Liver (tissue), 9 donors: ENCODE results near the gene UNKL. TPM values are rescaled to one million over a fixed set of nuclear protein-coding genes. Genes with fewer than 3 reads are reported as not detected.

ENCODE experiments used
- DNase-seq: peaks from one replicate; pipeline ENCODE4 v3.0.0-alpha.2; 2017; ENCODE audit warnings: low spot score
- H3K27ac ChIP-seq, 2 donors: one replicate each; pipeline ENCODE4 v1.7.0; 2013; ENCODE audit warnings: inconsistent platforms in 2 of 2, low read length in 2 of 2, control low read depth in 1 of 2, low read depth in 1 of 2, mild to moderate bottlenecking in 1 of 2
- H3K27me3 ChIP-seq, 4 donors: one replicate each; pipeline versions ENCODE4 v1.6.1 to v1.7.0; 2013; ENCODE audit warnings: low read length in 3 of 4, inconsistent platforms in 1 of 4, mild to moderate bottlenecking in 1 of 4, moderate library complexity in 1 of 4; ENCODE audit not compliant: control insufficient read depth in 4 of 4, insufficient read depth in 4 of 4
- H3K36me3 ChIP-seq, 4 donors: one replicate each; pipeline versions ENCODE4 v1.6.1 to v1.7.0; 2013; ENCODE audit warnings: low read length in 3 of 4, mild to moderate bottlenecking in 3 of 4, low read depth in 1 of 4, moderate library complexity in 1 of 4; ENCODE audit not compliant: control insufficient read depth in 4 of 4, insufficient read depth in 3 of 4
- H3K4me1 ChIP-seq, 4 donors: one replicate each; pipeline versions ENCODE4 v1.6.1 to v1.7.0; 2013; ENCODE audit warnings: low read length in 3 of 4, mild to moderate bottlenecking in 3 of 4, moderate library complexity in 1 of 4; ENCODE audit not compliant: control insufficient read depth in 4 of 4, insufficient read depth in 4 of 4
- H3K4me3 ChIP-seq, 3 donors: one replicate each; pipeline versions ENCODE4 v1.6.1 to v1.7.0; 2013; ENCODE audit warnings: low read length in 3 of 3, control low read depth in 1 of 3, low read depth in 1 of 3, mild to moderate bottlenecking in 1 of 3
- H3K9ac ChIP-seq, 2 donors: one replicate each; pipeline ENCODE4 v1.7.0; 2013; ENCODE audit warnings: low read length in 2 of 2, mild to moderate bottlenecking in 2 of 2, moderate library complexity in 2 of 2, control low read depth in 1 of 2, low read depth in 1 of 2
- H3K9me3 ChIP-seq, 4 donors: one replicate each; pipeline versions ENCODE4 v1.6.1 to v1.7.0; 2013; ENCODE audit warnings: low read length in 3 of 4; ENCODE audit not compliant: control insufficient read depth in 4 of 4
- EGR1 ChIP-seq, 2 donors: IDR thresholded peaks; 2 replicates each; pipeline ENCODE4 v1.6.1; 2016 to 2018; ENCODE audit warnings: antibody characterized with exemption in 2 of 2, low read depth in 2 of 2
- FOXA1 ChIP-seq: IDR thresholded peaks from 2 replicates; pipeline ENCODE4 v1.6.1; 2016; ENCODE audit warnings: antibody characterized with exemption
- FOXA2 ChIP-seq: IDR thresholded peaks from 2 replicates; pipeline ENCODE4 v1.6.1; 2016; ENCODE audit warnings: antibody characterized with exemption
- GABPA ChIP-seq, 2 donors: IDR thresholded peaks in 1 of 2; conservative IDR thresholded peaks in 1 of 2; 2 replicates each; pipeline ENCODE4 v1.6.1; 2016; ENCODE audit warnings: antibody characterized with exemption in 2 of 2, mild to moderate bottlenecking in 1 of 2, moderate library complexity in 1 of 2
- HNF4A ChIP-seq, 2 donors: conservative IDR thresholded peaks; 2 replicates each; pipeline ENCODE4 v1.6.1; 2016; ENCODE audit warnings: antibody characterized with exemption in 2 of 2, mild to moderate bottlenecking in 2 of 2
- HNF4G ChIP-seq: IDR thresholded peaks from 2 replicates; pipeline ENCODE4 v1.6.1; 2016; ENCODE audit warnings: antibody characterized with exemption
- NR2F2 ChIP-seq: IDR thresholded peaks from 2 replicates; pipeline ENCODE4 v1.6.1; 2016; ENCODE audit warnings: antibody characterized with exemption
- RAD21 ChIP-seq, 2 donors: IDR thresholded peaks; 2 replicates each; pipeline ENCODE4 v1.6.1; 2016; ENCODE audit warnings: antibody characterized with exemption in 2 of 2, mild to moderate bottlenecking in 2 of 2
- SP1 ChIP-seq: IDR thresholded peaks from 2 replicates; pipeline ENCODE4 v1.6.1; 2018; ENCODE audit warnings: antibody characterized with exemption, mild to moderate bottlenecking
- WGBS: extraction: QIAGEN DNeasy Blood & Tissue Kit; methylation state at CpG from one replicate; pipeline ENCODE4 v1.1.7; 2013; 5-methylcytosine and 5-hydroxymethylcytosine counted together
- polyA plus RNA-seq, 2 donors: library from polyadenylated mRNA; stranded (reverse) in 1 of 2; unstranded in 1 of 2; fragments of 200-250 nt in 1 of 2; fragments of >200 nt in 1 of 2; fragmentation: Nextera tagmentation in 1 of 2; extraction: Ambion mirVana in 1 of 2; gene quantifications; one replicate each; pipeline versions ENCODE4 v1.2.1 to v1.2.3, GENCODE V29; 2013 to 2015
- total RNA-seq, 2 donors: library from RNA; depleted of rRNA; stranded (reverse); fragments of >200 nt; gene quantifications; one replicate each; pipeline ENCODE4 v1.2.3, GENCODE V29; 2014
- TF ChIP-seq, protein P1 (sequence below): IDR thresholded peaks from 2 replicates; pipeline ENCODE4 v1.6.1; 2016; ENCODE audit warnings: antibody characterized with exemption, mild to moderate bottlenecking
- TF ChIP-seq, protein P2 (sequence below): IDR thresholded peaks from 2 replicates; pipeline ENCODE4 v1.6.1; 2016; ENCODE audit warnings: antibody characterized with exemption
- TF ChIP-seq, protein P3 (sequence below): fragments of 150-350 bp; IDR thresholded peaks from 2 replicates; pipeline ENCODE4 v1.5.1; 2017; ENCODE audit warnings: improper control_type of control experiment, low read depth, low read length; ENCODE audit not compliant: missing input control
- TF ChIP-seq, protein P4 (sequence below): IDR thresholded peaks from 2 replicates; pipeline ENCODE4 v1.6.1; 2016; ENCODE audit warnings: antibody characterized with exemption
- TF ChIP-seq, protein P5 (sequence below): IDR thresholded peaks from 2 replicates; pipeline ENCODE4 v1.6.1; 2016; ENCODE audit warnings: antibody characterized with exemption
- donor health status: healthy.
- donor health status: healthy.
- donor health status: healthy.
- donor health status: healthy.
- donor health status: healthy.

The UNKL gene
- total and polyA plus RNA-seq, 4 donors = 3.5 to 14.7 (median 6.6) TPM

DNA sequence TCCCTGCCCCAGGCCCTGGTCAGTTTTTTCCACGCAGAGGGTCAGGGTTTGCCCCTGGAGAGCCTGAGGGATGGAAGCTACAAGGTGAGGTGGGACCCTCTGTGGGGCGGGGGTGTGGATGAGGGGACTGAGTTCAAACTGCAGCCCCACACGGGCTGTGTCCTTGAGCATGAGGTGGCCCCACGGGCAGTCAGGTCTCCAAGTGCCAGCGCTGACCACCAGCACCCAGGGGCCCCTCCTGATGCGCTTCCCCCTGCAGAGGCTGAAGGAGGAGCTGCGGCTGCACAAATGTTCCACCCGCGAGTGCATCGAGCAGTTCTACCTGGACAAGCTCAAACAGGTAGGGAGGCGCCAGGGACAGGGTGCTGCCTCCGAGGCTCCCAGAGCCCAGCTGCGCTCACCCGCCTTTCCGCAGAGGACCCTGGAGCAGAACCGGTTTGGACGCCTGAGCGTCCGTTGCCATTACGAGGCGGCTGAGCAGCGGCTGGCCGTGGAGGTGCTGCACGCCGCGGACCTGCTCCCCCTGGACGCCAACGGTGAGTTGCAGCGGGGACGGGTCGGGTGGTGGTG is 67.1 kb downstream of the UNKL start:
- Histone ChIP-seq H3K9me3 (no peaks in the 10 kb centered on the region), H3K27me3 (no peaks in the 10 kb centered on the region), H3K36me3 (peaks cover 3 to 14% (median 6%) of the 10 kb centered on the region in 4 donors), H3K27ac (no peak overlapping the region), H3K4me3 (no peak overlapping the region), H3K4me1 (peaks cover 9 to 41% (median 30%) of the 10 kb centered on the region in 4 donors), H3K9ac (no peak overlapping the region)
- WGBS = 93% methylated on average over 31 of the region's 31 CpGs
- TF ChIP-seq, protein P1, sequence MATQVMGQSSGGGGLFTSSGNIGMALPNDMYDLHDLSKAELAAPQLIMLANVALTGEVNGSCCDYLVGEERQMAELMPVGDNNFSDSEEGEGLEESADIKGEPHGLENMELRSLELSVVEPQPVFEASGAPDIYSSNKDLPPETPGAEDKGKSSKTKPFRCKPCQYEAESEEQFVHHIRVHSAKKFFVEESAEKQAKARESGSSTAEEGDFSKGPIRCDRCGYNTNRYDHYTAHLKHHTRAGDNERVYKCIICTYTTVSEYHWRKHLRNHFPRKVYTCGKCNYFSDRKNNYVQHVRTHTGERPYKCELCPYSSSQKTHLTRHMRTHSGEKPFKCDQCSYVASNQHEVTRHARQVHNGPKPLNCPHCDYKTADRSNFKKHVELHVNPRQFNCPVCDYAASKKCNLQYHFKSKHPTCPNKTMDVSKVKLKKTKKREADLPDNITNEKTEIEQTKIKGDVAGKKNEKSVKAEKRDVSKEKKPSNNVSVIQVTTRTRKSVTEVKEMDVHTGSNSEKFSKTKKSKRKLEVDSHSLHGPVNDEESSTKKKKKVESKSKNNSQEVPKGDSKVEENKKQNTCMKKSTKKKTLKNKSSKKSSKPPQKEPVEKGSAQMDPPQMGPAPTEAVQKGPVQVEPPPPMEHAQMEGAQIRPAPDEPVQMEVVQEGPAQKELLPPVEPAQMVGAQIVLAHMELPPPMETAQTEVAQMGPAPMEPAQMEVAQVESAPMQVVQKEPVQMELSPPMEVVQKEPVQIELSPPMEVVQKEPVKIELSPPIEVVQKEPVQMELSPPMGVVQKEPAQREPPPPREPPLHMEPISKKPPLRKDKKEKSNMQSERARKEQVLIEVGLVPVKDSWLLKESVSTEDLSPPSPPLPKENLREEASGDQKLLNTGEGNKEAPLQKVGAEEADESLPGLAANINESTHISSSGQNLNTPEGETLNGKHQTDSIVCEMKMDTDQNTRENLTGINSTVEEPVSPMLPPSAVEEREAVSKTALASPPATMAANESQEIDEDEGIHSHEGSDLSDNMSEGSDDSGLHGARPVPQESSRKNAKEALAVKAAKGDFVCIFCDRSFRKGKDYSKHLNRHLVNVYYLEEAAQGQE = no peak
- no peak for TF ChIP-seq HNF4A (conservative IDR thresholded peaks at IDR 0.05)
- TF ChIP-seq, protein P2, sequence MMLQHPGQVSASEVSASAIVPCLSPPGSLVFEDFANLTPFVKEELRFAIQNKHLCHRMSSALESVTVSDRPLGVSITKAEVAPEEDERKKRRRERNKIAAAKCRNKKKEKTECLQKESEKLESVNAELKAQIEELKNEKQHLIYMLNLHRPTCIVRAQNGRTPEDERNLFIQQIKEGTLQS = no peak
- no peak for TF ChIP-seq GABPA (IDR thresholded peaks at IDR 0.05 in 1 of 2, conservative IDR thresholded peaks at IDR 0.05 in 1 of 2)
- TF ChIP-seq, protein P3, sequence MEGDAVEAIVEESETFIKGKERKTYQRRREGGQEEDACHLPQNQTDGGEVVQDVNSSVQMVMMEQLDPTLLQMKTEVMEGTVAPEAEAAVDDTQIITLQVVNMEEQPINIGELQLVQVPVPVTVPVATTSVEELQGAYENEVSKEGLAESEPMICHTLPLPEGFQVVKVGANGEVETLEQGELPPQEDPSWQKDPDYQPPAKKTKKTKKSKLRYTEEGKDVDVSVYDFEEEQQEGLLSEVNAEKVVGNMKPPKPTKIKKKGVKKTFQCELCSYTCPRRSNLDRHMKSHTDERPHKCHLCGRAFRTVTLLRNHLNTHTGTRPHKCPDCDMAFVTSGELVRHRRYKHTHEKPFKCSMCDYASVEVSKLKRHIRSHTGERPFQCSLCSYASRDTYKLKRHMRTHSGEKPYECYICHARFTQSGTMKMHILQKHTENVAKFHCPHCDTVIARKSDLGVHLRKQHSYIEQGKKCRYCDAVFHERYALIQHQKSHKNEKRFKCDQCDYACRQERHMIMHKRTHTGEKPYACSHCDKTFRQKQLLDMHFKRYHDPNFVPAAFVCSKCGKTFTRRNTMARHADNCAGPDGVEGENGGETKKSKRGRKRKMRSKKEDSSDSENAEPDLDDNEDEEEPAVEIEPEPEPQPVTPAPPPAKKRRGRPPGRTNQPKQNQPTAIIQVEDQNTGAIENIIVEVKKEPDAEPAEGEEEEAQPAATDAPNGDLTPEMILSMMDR = no peak
- TF ChIP-seq FOXA1 = no peak
- no peak for DNase-seq

DNA sequence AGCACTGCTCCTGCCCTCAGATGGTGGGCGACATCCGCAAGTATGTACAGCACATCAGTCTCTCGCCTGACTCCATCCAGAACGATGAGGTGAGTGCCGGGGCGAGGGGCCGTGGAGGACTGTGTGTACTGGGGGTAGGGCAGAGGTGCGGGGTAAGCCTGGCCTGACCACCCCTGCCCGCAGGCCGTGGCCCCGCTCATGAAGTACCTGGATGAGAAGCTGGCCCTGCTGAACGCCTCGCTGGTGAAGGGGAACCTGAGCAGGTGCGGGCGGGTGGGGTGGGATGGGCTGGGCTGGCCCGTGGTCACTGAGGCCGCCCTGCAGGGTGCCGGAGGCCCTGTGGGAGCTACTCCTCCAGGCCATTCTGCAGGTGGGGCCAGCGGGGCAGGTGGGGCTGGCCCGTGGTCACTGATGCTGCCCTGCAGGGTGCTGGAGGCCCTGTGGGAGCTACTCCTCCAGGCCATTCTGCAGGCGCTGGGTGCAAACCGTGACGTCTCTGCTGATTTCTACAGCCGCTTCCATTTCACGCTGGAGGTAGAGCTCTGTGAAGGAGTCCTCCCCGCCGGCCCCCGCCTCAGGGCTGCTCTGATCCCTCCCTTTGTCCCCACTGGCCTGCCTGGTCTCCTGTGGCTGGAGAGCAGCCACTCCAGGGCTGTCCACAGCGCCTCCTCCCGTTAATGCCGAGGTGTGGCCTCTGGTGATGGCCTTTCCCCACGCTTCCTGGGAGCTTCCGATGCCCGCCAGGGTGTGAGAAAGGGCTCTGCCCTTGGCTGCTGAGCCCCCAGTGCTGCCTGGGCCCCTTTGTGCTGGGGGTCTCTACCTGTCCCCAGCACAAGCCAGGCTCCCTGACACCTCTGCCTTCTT is 67.8 kb downstream of the UNKL start:
- no peak overlapping the region for H3K9ac ChIP-seq
- no peak overlapping the region for H3K27ac ChIP-seq
- no peaks in the 10 kb centered on the region for H3K9me3 ChIP-seq
- H3K27me3 ChIP-seq = no peaks in the 10 kb centered on the region
- H3K36me3 ChIP-seq = peaks cover 3 to 14% (median 6%) of the 10 kb centered on the region in 4 donors
- WGBS = 83% methylated on average over 34 of the region's 34 CpGs
- DNase-seq = no peak
- H3K4me3 ChIP-seq = no peak overlapping the region
- peaks cover 9 to 39% (median 28%) of the 10 kb centered on the region in 4 donors for H3K4me1 ChIP-seq
- TF ChIP-seq, protein P4, sequence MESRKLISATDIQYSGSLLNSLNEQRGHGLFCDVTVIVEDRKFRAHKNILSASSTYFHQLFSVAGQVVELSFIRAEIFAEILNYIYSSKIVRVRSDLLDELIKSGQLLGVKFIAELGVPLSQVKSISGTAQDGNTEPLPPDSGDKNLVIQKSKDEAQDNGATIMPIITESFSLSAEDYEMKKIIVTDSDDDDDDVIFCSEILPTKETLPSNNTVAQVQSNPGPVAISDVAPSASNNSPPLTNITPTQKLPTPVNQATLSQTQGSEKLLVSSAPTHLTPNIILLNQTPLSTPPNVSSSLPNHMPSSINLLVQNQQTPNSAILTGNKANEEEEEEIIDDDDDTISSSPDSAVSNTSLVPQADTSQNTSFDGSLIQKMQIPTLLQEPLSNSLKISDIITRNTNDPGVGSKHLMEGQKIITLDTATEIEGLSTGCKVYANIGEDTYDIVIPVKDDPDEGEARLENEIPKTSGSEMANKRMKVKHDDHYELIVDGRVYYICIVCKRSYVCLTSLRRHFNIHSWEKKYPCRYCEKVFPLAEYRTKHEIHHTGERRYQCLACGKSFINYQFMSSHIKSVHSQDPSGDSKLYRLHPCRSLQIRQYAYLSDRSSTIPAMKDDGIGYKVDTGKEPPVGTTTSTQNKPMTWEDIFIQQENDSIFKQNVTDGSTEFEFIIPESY = no peak
- TF ChIP-seq EGR1 (IDR thresholded peaks at IDR 0.05; ENCODE audit: low read depth in 2 of 2) (no peak), RAD21 (IDR thresholded peaks at IDR 0.05) (no peak), FOXA2 (no peak), FOXA1 (no peak), GABPA (IDR thresholded peaks at IDR 0.05 in 1 of 2, conservative IDR thresholded peaks at IDR 0.05 in 1 of 2) (no peak), HNF4A (conservative IDR thresholded peaks at IDR 0.05) (no peak), HNF4G (no peak), NR2F2 (no peak), SP1 (no peak)
- TF ChIP-seq, protein P5, sequence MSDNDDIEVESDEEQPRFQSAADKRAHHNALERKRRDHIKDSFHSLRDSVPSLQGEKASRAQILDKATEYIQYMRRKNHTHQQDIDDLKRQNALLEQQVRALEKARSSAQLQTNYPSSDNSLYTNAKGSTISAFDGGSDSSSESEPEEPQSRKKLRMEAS = no peak
- TF ChIP-seq, protein P1 = no peak
- TF ChIP-seq, protein P2 = no peak
